Stomach (tissue), 4 donors: Measurements from ENCODE around the gene OLFML1.

Source experiments
- EP300 ChIP-seq: sonication (generic); formaldehyde crosslinking; IDR thresholded peaks from one replicate; pipeline ENCODE4 v1.6.1; 2017; ENCODE audit warnings: antibody characterized with exemption
- POLR2A ChIP-seq, 4 donors: fragments of 450-650 bp; IDR thresholded peaks; one replicate each; pipeline ENCODE4 v1.6.1; 2016; ENCODE audit warnings: antibody characterized with exemption in 4 of 4, control low read depth in 2 of 4, mild to moderate bottlenecking in 1 of 4, moderate library complexity in 1 of 4
- TF ChIP-seq, protein P1 (sequence below), 7 experiments: fragments of 450-650 bp in 4 of 7; fragments of 200-600 bp in 3 of 7; sonication (generic) in 3 of 7; IDR thresholded peaks; one replicate each; pipeline ENCODE4 v1.5.1; 2016 to 2019; ENCODE audit warnings: antibody characterized with exemption in 7 of 7, control low read depth in 2 of 7, mild to moderate bottlenecking in 1 of 7

DNA sequence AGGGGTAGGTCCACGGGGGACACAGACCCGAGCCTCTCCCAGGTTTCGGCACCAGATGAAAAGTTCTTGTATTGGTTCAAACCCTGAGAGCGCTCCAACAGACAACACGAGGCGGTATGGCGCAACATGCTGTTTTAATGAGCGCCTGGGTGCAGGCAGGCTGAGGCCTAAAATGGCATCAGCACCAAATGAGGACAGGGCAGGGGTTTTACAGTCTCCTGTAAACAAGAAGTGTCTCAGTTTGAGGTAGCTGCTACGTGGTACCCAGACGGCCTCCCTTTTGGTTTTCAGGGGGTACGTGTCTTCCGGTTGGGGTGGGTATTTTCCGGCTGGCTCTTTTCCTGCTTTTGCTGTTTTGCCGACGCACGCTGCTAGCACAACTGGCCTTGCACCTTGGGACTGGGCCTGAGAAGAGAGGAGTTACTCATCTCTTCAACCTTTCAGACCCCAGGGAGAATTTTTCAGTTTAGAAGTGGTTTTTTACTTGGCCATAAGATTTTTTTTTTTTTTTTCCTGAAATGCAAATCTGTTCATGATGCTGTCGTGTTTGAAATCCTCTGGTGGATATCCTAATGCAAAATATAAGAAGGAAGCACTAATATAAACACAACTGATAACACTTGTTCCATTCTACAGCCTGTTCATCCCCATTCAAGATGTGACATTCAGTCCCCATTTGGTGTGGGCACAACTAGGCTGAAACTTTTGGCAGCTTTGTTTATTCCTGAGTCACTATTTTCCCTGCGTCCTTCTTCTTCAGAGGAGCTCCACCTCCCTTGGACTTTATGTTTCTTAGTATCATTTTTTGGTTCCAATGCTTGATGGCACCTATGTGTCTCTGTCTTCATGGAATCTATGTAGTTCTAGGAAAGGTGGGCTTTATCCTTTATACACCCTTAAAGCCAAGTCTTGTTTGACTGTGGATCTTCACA is 35.0 kb downstream of the OLFML1 start:
- TF ChIP-seq, protein P1, sequence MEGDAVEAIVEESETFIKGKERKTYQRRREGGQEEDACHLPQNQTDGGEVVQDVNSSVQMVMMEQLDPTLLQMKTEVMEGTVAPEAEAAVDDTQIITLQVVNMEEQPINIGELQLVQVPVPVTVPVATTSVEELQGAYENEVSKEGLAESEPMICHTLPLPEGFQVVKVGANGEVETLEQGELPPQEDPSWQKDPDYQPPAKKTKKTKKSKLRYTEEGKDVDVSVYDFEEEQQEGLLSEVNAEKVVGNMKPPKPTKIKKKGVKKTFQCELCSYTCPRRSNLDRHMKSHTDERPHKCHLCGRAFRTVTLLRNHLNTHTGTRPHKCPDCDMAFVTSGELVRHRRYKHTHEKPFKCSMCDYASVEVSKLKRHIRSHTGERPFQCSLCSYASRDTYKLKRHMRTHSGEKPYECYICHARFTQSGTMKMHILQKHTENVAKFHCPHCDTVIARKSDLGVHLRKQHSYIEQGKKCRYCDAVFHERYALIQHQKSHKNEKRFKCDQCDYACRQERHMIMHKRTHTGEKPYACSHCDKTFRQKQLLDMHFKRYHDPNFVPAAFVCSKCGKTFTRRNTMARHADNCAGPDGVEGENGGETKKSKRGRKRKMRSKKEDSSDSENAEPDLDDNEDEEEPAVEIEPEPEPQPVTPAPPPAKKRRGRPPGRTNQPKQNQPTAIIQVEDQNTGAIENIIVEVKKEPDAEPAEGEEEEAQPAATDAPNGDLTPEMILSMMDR (IDR thresholded peaks at IDR 0.05) = no peak
- TF ChIP-seq EP300 (no peak), POLR2A (IDR thresholded peaks at IDR 0.05) (no peak)
